Upper lobe of left lung (tissue), 6 donors: ENCODE measurements around the gene NDUFS5. TPM values are rescaled to one million over a fixed set of nuclear protein-coding genes. Genes with fewer than 3 reads are reported as not detected.
A peak's percentile ranks its signal among the peaks of the same experiment; 100 is the strongest.

Source experiments
- ATAC-seq, 2 donors: fragments of 200-7000 bp; cut with Tn5 transposase; one replicate each; pipeline ENCODE4 v1.9.1; 2022; ENCODE audit warnings: mild to moderate bottlenecking in 2 of 2, moderate library complexity in 2 of 2; ENCODE audit not compliant: low FRiP score in 2 of 2
- DNase-seq, 2 donors: peaks; one replicate each; pipeline ENCODE4 v3.0.0-alpha.2; 2019 to 2020
- H3K27ac ChIP-seq, 4 donors: fragments of 200-600 bp; sonication (generic); one replicate each; pipeline ENCODE4 v1.5.1; 2016 to 2019
- H3K27me3 ChIP-seq, 4 donors: fragments of 200-600 bp; sonication (generic); one replicate each; pipeline ENCODE4 v1.5.1; 2017 to 2019
- H3K36me3 ChIP-seq, 4 donors: fragments of 200-600 bp; sonication (generic); one replicate each; pipeline ENCODE4 v1.5.1; 2016 to 2019
- H3K4me1 ChIP-seq, 4 donors: fragments of 200-600 bp; sonication (generic); one replicate each; pipeline ENCODE4 v1.5.1; 2018 to 2019
- H3K4me3 ChIP-seq, 4 donors: fragments of 200-600 bp; sonication (generic); one replicate each; pipeline ENCODE4 v1.5.1; 2017 to 2019; ENCODE audit warnings: mild to moderate bottlenecking in 2 of 4, moderate library complexity in 1 of 4
- H3K9me3 ChIP-seq, 4 donors: fragments of 200-600 bp; sonication (generic); one replicate each; pipeline ENCODE4 v1.5.1; 2018 to 2019
- EP300 ChIP-seq, 4 donors: sonication (generic); formaldehyde crosslinking; IDR thresholded peaks; one replicate each; pipeline ENCODE4 v1.5.1; 2017; ENCODE audit warnings: antibody characterized with exemption in 4 of 4, control low read depth in 2 of 4
- POLR2A ChIP-seq, 4 donors: fragments of 450-650 bp; IDR thresholded peaks; one replicate each; pipeline ENCODE4 v1.5.1; 2016 to 2017; ENCODE audit warnings: antibody characterized with exemption in 4 of 4, mild to moderate bottlenecking in 2 of 4
- POLR2AphosphoS5 ChIP-seq, 2 donors: sonication (generic); formaldehyde crosslinking; IDR thresholded peaks; one replicate each; pipeline ENCODE4 v1.5.1; 2017; ENCODE audit warnings: antibody characterized with exemption in 2 of 2
- WGBS, 2 donors: methylation state at CpG; one replicate each; pipeline ENCODE4 v1.1.5; 2017 to 2018; 5-methylcytosine and 5-hydroxymethylcytosine counted together
- total RNA-seq, 6 donors: library from RNA; depleted of rRNA in 4 of 6; stranded (reverse); fragments of >200 nt in 4 of 6; gene quantifications; one replicate each; pipeline versions ENCODE4 v1.1.0 to v1.2.1, GENCODE V29; 2016 to 2021
- TF ChIP-seq, protein P1 (sequence below), 6 experiments: fragments of 450-650 bp in 4 of 6; fragments of 200-600 bp in 2 of 6; sonication (generic) in 2 of 6; IDR thresholded peaks; one replicate each; pipeline ENCODE4 v1.5.1; 2016 to 2019; ENCODE audit warnings: antibody characterized with exemption in 6 of 6
- donor health status: DM: no; HTN: no; CAD: no; lungs with moderate emphysema.
- donor health status: DM: no; HTN: yes; CAD: no; lungs with severe emphysema.

Gene NDUFS5
- total RNA-seq, 6 donors from 2014 or later = 108 to 250 (median 166) TPM

DNA sequence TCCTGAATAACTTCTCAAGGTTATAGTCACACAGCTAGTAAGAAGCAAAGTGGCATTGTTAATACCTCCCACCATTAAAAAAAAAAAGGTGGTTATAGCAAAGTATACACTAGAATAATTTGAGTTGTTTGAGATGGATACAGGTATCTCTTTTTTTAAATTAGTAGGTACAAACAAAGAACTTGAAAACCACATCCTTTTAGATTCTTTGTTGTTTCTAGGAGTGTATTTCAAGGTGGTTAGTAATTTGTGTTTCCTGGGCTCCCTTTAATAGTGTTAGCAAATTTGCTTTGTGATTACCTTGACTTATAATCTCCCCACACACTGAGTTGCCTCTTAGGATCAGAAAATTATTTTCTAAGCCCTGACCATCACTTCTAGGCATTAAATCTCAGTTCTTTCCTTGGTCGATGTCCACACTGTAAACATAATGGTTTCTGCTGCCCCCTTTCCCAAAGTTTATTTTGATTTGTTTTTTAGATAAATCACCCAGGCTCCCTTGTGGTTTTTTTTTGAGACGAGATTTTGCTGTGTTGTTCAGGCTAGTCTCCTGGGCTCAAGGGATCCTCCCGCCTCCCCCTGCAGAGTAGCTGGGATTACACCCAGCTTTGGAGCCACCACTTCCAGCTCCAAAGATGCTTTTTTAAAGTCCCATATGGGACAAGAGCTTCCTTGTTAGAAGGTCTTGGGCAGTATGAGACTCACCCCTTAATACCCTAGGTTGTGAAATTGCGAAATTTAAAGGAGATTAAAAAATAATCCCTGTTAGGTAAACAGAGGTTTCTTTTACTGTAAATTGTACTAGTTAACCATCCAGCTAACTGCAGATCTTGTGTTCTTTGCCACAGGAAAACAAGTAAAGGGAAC is 28.9 kb upstream of the NDUFS5 start:
- no peaks in the 10 kb centered on the region for H3K27me3 ChIP-seq
- peaks cover 22 to 63% (median 37%) of the 10 kb centered on the region in 4 donors for H3K36me3 ChIP-seq
- peak overlapping the region in 2 of 4 donors; percentile 1 to 10 for H3K27ac ChIP-seq
- no peak for ATAC-seq
- peaks cover 23 to 32% (median 27%) of the 10 kb centered on the region in 4 donors for H3K4me1 ChIP-seq
- WGBS, 2 donors = 69 to 73% methylated on average over 4 of the region's 4 CpGs
- no peaks in the 10 kb centered on the region for H3K9me3 ChIP-seq
- TF ChIP-seq POLR2AphosphoS5 (IDR thresholded peaks at IDR 0.05) (no peak), POLR2A (IDR thresholded peaks at IDR 0.05) (no peak), EP300 (IDR thresholded peaks at IDR 0.05) (no peak)
- TF ChIP-seq, protein P1, sequence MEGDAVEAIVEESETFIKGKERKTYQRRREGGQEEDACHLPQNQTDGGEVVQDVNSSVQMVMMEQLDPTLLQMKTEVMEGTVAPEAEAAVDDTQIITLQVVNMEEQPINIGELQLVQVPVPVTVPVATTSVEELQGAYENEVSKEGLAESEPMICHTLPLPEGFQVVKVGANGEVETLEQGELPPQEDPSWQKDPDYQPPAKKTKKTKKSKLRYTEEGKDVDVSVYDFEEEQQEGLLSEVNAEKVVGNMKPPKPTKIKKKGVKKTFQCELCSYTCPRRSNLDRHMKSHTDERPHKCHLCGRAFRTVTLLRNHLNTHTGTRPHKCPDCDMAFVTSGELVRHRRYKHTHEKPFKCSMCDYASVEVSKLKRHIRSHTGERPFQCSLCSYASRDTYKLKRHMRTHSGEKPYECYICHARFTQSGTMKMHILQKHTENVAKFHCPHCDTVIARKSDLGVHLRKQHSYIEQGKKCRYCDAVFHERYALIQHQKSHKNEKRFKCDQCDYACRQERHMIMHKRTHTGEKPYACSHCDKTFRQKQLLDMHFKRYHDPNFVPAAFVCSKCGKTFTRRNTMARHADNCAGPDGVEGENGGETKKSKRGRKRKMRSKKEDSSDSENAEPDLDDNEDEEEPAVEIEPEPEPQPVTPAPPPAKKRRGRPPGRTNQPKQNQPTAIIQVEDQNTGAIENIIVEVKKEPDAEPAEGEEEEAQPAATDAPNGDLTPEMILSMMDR (IDR thresholded peaks at IDR 0.05) = no peak
- DNase-seq = no peak
- H3K4me3 ChIP-seq = no peak overlapping the region

DNA sequence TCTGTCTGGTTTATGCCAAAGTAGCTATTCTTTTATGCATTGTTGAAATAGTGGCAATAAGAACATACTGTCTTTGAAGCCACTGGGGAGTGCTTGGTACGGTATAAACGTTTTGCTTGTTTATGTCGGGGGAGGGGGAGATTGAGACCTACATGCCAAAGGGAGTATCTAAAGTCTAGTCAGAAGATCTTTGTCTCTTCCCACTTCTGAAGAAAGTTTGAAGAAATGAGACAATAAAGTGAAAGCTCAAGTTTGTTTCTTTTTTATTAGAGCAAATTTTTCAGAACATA is 28.3 kb upstream of the NDUFS5 start:
- 47 to 57% methylated on average over 3 of the region's 3 CpGs for WGBS, 2 donors
- peaks cover 17 to 27% (median 21%) of the 10 kb centered on the region in 4 donors for H3K4me1 ChIP-seq
- TF ChIP-seq POLR2A (IDR thresholded peaks at IDR 0.05) (no peak), EP300 (IDR thresholded peaks at IDR 0.05) (no peak), POLR2AphosphoS5 (IDR thresholded peaks at IDR 0.05) (no peak)
- TF ChIP-seq, protein P1 (IDR thresholded peaks at IDR 0.05) = no peak
- DNase-seq (no peak), ATAC-seq (no peak)
- no peak overlapping the region for H3K27ac ChIP-seq
- H3K9me3 ChIP-seq = no peaks in the 10 kb centered on the region
- H3K36me3 ChIP-seq = peaks cover 27 to 69% (median 43%) of the 10 kb centered on the region in 4 donors
- H3K4me3 ChIP-seq = no peak overlapping the region
- no peaks in the 10 kb centered on the region for H3K27me3 ChIP-seq

DNA sequence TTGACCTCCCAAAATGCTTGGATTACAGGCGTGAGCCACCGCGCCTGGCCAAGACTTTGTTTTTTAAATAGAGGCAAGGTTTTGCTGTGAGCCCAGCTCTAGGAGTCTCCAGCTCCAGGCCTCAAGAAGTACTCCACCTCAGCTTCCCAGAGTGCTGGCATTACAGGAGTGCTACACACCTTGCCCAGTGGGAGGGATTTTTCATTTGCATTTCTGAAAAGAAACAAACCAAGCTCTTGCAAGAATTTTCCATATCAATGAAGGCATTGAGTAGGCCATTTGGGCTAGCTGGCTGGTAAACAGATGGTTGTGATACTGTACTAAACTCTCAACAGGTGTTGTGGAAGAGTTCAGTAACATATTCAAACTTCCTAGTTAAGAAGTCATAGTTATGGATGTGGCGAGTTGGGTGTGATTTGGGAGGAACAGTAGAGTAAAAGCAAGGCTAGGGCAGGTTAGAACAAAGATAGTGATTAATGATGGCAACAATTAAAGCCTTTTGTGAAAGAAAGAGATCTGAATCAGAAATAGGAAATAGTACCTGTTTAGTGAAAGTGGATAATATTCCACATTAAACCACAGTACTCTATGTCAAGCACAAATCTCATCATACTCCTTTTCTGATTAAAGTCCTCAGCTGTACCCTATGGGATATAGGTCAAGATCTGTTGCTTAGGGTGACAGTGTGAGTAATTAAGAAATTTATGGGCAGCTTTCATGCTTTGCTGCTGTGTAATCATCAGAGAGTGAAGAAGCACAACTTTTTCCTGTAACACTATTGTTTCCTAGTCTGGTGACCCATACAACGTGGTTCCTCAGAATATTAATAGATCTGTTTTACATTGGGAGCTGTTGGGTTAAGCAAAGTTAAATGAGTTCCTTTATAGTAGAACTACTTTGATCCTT is 24.4 kb upstream of the NDUFS5 start:
- Histone ChIP-seq H3K27me3 (no peaks in the 10 kb centered on the region), H3K4me3 (no peak overlapping the region), H3K4me1 (peaks cover 8 to 12% (median 9%) of the 10 kb centered on the region in 4 donors), H3K27ac (no peak overlapping the region), H3K36me3 (peaks cover 49 to 94% (median 79%) of the 10 kb centered on the region in 4 donors), H3K9me3 (no peaks in the 10 kb centered on the region)
- ATAC-seq (no peak), DNase-seq (no peak)
- 84 to 92% methylated on average over 5 of the region's 5 CpGs for WGBS, 2 donors
- TF ChIP-seq POLR2A (IDR thresholded peaks at IDR 0.05) = no peak
- TF ChIP-seq EP300 (IDR thresholded peaks at IDR 0.05) = no peak
- TF ChIP-seq, protein P1 (IDR thresholded peaks at IDR 0.05) = no peak
- no peak for TF ChIP-seq POLR2AphosphoS5 (IDR thresholded peaks at IDR 0.05)

DNA sequence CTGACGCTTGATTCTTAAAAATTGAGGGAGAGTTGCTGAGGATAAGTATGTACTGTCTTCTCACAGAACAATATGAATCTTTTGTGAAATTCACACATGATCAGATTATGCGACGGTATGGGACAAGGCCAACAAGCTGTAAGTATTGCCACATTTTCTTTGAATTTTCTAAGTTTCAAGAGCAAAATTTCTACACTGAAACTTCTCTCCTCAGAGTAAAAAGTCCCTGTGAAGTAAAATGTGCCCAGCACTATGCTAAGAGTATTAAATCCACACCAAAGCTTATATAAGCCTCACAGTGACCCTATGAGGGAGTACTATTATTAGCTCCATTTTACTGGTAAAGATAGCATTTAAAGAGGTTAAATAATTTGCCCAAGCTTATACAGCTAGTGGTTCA is 22.9 kb upstream of the NDUFS5 start:
- no peak for DNase-seq
- H3K36me3 ChIP-seq = peaks cover 47 to 98% (median 90%) of the 10 kb centered on the region in 4 donors
- no peaks in the 10 kb centered on the region for H3K9me3 ChIP-seq
- H3K27ac ChIP-seq = no peak overlapping the region
- 78 to 91% methylated on average over 3 of the region's 3 CpGs for WGBS, 2 donors
- no peak overlapping the region for H3K4me3 ChIP-seq
- no peaks in the 10 kb centered on the region for H3K4me1 ChIP-seq
- TF ChIP-seq, protein P1 (IDR thresholded peaks at IDR 0.05) = no peak
- TF ChIP-seq EP300 (IDR thresholded peaks at IDR 0.05) (no peak), POLR2A (IDR thresholded peaks at IDR 0.05) (no peak)
- no peak for ATAC-seq
- H3K27me3 ChIP-seq = no peaks in the 10 kb centered on the region
